ENCODE data around the gene PDE4D. TPM values are rescaled to one million over a fixed set of nuclear protein-coding genes. Genes with fewer than 3 reads are reported as not detected.

Gene PDE4D
- total RNA-seq, 2 experiments from 2014 or later, result 164 to 175 TPM

DNA sequence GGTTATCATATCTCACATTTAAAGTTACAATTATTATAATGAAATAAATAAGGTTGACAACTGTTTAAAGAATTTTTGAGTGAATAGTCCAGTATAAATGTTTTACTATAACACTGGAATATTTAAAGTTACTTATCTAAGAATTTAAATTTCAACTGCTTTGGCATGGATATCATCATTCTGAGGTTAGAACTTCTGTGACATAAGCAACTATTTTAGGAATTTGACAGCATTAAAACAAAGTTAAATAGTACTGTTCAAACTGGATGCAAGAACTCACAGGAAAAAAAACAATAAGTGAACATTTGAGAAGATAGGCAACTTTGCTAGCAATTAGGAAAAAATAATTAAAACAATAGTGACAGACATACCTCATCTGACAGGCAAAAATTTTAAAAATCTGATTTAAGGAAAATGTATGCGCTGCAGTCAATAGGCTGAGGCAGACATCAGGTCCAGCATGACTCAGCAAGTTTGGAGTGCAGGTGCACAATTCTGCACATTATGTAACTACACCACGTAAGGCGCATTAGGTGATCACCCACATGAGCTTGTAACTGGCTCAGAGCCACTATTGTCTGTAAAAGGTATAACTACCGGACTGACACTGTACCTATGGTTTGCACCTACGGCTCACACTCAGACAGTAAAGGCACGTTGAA is 180.6 kb downstream of the PDE4D start:
- H3K4me1 Mint-ChIP-seq (ENCODE audit: low read depth), result no peaks in the 10 kb centered on the region
- no peaks in the 10 kb centered on the region for H3K27me3 ChIP-seq (ENCODE audit: control insufficient read depth in 1 of 2, insufficient read depth in 2 of 2, low read length in 2 of 2)
- DNase-seq, result peak in 4 of 14 experiments; percentile 6 to 24 (median 10)
- H3K27ac Mint-ChIP-seq, result no peak overlapping the region
- no peaks in the 10 kb centered on the region for H3K4me1 ChIP-seq (ENCODE audit: insufficient read depth, low read length)
- no peaks in the 10 kb centered on the region for H3K36me3 ChIP-seq (ENCODE audit: insufficient read depth, low read length)
- H3K27me3 Mint-ChIP-seq, result no peaks in the 10 kb centered on the region
- intact Hi-C loops (cut with DNase I, micrococcal nuclease), result no loop called here
- H3K27ac ChIP-seq (ENCODE audit: low read depth in 1 of 2, low read length in 2 of 2), result no peak overlapping the region
- peaks cover 9% of the 10 kb centered on the region for H3K9me3 Mint-ChIP-seq
- no peak overlapping the region for H3K4me3 Mint-ChIP-seq
- ATAC-seq (ENCODE audit: poor library complexity), result no peak
- H3K36me3 Mint-ChIP-seq (ENCODE audit: low read depth), result no peaks in the 10 kb centered on the region
- ChIA-PET CTCF (no interaction called here), POLR2A (no interaction called here)
- peaks cover 8 to 13% of the 10 kb centered on the region in 2 experiments for H3K9me3 ChIP-seq (ENCODE audit: control insufficient read depth in 1 of 2, insufficient read depth in 1 of 2, low read length in 2 of 2)
- no peak overlapping the region for H3K4me3 ChIP-seq (ENCODE audit: low read length)
- TF ChIP-seq, protein P1, sequence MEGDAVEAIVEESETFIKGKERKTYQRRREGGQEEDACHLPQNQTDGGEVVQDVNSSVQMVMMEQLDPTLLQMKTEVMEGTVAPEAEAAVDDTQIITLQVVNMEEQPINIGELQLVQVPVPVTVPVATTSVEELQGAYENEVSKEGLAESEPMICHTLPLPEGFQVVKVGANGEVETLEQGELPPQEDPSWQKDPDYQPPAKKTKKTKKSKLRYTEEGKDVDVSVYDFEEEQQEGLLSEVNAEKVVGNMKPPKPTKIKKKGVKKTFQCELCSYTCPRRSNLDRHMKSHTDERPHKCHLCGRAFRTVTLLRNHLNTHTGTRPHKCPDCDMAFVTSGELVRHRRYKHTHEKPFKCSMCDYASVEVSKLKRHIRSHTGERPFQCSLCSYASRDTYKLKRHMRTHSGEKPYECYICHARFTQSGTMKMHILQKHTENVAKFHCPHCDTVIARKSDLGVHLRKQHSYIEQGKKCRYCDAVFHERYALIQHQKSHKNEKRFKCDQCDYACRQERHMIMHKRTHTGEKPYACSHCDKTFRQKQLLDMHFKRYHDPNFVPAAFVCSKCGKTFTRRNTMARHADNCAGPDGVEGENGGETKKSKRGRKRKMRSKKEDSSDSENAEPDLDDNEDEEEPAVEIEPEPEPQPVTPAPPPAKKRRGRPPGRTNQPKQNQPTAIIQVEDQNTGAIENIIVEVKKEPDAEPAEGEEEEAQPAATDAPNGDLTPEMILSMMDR (IDR thresholded peaks at IDR 0.05), result no peak

DNA sequence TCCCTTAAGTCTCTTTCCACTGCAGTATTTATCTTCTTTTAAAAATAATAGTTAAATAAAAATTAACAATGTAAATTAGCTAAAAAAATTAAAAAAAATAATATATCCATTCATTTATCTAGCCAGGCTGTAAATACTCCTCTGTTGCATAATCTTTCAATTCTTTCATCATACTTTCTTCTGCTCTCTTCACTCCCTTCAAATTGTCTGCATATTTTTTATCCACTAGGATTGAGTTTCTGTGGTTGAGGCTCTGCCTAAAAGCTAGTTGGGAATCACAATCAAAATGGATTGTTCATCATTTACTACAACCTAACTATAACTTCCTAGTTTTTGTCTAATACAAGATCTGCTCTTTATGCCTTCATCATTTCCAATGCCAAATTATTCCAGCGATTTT is 182.2 kb downstream of the PDE4D start:
- TF ChIP-seq, protein P1 (IDR thresholded peaks at IDR 0.05), result no peak
- ChIA-PET POLR2A (no interaction called here), CTCF (no interaction called here)
- H3K4me1 Mint-ChIP-seq (ENCODE audit: low read depth), result no peaks in the 10 kb centered on the region
- no peaks in the 10 kb centered on the region for H3K36me3 Mint-ChIP-seq (ENCODE audit: low read depth)
- no peak overlapping the region for H3K4me3 ChIP-seq (ENCODE audit: low read length)
- H3K9me3 ChIP-seq (ENCODE audit: control insufficient read depth in 1 of 2, insufficient read depth in 1 of 2, low read length in 2 of 2), result peaks cover 8 to 13% of the 10 kb centered on the region in 2 experiments
- H3K27me3 ChIP-seq (ENCODE audit: control insufficient read depth in 1 of 2, insufficient read depth in 2 of 2, low read length in 2 of 2), result no peaks in the 10 kb centered on the region
- no peak overlapping the region for H3K27ac Mint-ChIP-seq
- no peaks in the 10 kb centered on the region for H3K27me3 Mint-ChIP-seq
- H3K36me3 ChIP-seq (ENCODE audit: insufficient read depth, low read length), result no peaks in the 10 kb centered on the region
- no peak for ATAC-seq (ENCODE audit: poor library complexity)
- no peak for DNase-seq
- intact Hi-C loops (cut with DNase I, micrococcal nuclease), result no loop called here
- H3K27ac ChIP-seq (ENCODE audit: low read depth in 1 of 2, low read length in 2 of 2), result no peak overlapping the region
- H3K4me3 Mint-ChIP-seq, result no peak overlapping the region
- H3K9me3 Mint-ChIP-seq, result peaks cover 7% of the 10 kb centered on the region
- H3K4me1 ChIP-seq (ENCODE audit: insufficient read depth, low read length), result no peaks in the 10 kb centered on the region

DNA sequence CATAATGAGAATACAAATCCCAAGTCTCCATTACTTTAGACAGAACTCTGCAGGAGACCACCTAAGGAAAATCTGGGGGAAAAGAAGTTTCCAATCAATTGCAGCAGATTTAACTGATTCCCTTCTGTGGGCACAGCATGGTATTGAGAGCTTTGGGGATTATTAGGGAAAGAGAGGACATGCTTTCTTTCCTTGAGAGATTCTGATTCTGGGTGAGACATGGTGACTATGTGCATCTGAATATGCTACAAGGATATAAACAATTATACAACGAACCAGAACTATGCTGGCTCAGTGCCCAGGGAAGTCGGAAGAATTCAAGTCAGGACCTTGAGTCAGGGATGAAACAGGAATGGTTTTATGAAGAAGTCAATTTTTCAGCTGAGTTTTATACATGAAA is 183.7 kb downstream of the PDE4D start:
- ATAC-seq (ENCODE audit: poor library complexity), result no peak
- no peaks in the 10 kb centered on the region for H3K27me3 Mint-ChIP-seq
- POLR2A ChIA-PET, result no interaction called here

More for the DNA sequence above, 183.7 kb downstream of the PDE4D start:
- no peaks in the 10 kb centered on the region for H3K4me1 Mint-ChIP-seq (ENCODE audit: low read depth)
- H3K36me3 ChIP-seq (ENCODE audit: insufficient read depth, low read length), result no peaks in the 10 kb centered on the region
- peaks cover 8 to 13% of the 10 kb centered on the region in 2 experiments for H3K9me3 ChIP-seq (ENCODE audit: control insufficient read depth in 1 of 2, insufficient read depth in 1 of 2, low read length in 2 of 2)
- intact Hi-C loops (cut with DNase I, micrococcal nuclease), result no loop called here
- H3K4me1 ChIP-seq (ENCODE audit: insufficient read depth, low read length), result no peaks in the 10 kb centered on the region
- CTCF ChIA-PET, result no interaction called here
- H3K4me3 ChIP-seq (ENCODE audit: low read length), result no peak overlapping the region
- H3K4me3 Mint-ChIP-seq, result no peak overlapping the region
- no peak overlapping the region for H3K27ac Mint-ChIP-seq
- H3K9me3 Mint-ChIP-seq, result peaks cover 4% of the 10 kb centered on the region
- H3K27ac ChIP-seq (ENCODE audit: low read depth in 1 of 2, low read length in 2 of 2), result no peak overlapping the region
- no peak for DNase-seq
- no peaks in the 10 kb centered on the region for H3K36me3 Mint-ChIP-seq (ENCODE audit: low read depth)
- H3K27me3 ChIP-seq (ENCODE audit: control insufficient read depth in 1 of 2, insufficient read depth in 2 of 2, low read length in 2 of 2), result no peaks in the 10 kb centered on the region
- TF ChIP-seq, protein P1 (IDR thresholded peaks at IDR 0.05), result no peak
